ENCODE measurements around the gene SSX2IP.

SSX2IP gene

DNA sequence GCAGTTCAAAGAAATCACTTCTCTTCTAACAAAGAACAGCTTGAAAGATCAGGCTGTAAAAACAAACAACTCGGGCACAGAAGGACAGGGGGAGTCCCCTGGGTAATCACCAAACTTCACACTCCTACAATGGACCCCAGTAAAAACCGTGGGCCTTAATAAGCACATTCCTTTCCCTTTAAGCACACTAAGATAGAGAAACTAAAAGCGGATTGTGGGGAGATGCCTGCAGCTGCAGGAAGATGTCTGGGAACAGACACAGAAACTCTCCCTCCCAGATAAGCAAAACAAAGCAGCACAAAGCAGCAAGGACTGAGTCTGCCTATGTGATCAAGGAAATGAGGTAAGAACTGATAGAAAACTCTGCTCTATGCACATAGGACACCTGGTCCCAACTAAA, 78.5 kb downstream of the SSX2IP start:
- TF ChIP-seq, protein P1, sequence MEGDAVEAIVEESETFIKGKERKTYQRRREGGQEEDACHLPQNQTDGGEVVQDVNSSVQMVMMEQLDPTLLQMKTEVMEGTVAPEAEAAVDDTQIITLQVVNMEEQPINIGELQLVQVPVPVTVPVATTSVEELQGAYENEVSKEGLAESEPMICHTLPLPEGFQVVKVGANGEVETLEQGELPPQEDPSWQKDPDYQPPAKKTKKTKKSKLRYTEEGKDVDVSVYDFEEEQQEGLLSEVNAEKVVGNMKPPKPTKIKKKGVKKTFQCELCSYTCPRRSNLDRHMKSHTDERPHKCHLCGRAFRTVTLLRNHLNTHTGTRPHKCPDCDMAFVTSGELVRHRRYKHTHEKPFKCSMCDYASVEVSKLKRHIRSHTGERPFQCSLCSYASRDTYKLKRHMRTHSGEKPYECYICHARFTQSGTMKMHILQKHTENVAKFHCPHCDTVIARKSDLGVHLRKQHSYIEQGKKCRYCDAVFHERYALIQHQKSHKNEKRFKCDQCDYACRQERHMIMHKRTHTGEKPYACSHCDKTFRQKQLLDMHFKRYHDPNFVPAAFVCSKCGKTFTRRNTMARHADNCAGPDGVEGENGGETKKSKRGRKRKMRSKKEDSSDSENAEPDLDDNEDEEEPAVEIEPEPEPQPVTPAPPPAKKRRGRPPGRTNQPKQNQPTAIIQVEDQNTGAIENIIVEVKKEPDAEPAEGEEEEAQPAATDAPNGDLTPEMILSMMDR (conservative IDR thresholded peaks at IDR 0.05), result no peak
- H3K27ac ChIP-seq, result peak overlapping the region; percentile 25

DNA sequence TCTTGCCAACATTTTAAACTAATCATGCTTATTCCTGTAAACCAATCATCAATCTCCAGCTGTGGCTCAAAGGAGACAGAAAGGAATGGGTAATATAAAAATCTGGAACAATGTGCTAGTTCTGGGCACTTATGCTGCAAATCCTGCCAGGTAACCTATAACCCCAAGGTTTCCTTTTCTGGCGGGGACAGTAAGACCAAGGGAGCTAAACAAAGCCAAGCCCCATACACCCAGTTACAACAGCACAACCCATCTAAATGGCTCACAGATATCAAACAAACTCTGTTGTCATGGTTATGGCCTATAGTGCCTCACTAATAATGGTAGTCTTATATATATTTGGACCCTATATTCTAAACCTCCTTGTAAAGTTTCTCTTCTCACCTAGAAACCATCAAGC, 79.2 kb downstream of the SSX2IP start:
- H3K27ac ChIP-seq, result no peak overlapping the region; the same call in 1 of the 2 replicates
- TF ChIP-seq, protein P1 (conservative IDR thresholded peaks at IDR 0.05), result no peak

DNA sequence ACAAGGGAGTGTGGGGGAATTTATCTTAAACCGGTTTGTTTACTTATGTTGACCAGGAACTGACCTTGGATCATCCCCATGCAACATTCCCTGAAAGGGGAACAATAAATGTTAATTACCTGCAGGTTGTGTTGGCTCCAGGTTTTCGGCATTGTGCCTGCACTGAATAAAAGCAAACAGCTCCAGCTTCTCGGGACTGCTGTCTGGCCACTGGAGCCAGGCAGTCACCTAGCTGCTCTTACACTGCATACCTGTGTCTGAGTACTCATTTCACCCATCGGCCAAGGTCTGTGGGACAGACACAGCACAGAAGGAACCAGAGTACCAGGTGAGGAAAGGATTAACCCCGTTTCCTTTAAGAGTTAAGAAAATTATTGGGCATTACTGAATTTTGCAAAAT, 83.3 kb downstream of the SSX2IP start:
- H3K27ac ChIP-seq, result no peak overlapping the region
- TF ChIP-seq, protein P1 (conservative IDR thresholded peaks at IDR 0.05), result no peak

DNA sequence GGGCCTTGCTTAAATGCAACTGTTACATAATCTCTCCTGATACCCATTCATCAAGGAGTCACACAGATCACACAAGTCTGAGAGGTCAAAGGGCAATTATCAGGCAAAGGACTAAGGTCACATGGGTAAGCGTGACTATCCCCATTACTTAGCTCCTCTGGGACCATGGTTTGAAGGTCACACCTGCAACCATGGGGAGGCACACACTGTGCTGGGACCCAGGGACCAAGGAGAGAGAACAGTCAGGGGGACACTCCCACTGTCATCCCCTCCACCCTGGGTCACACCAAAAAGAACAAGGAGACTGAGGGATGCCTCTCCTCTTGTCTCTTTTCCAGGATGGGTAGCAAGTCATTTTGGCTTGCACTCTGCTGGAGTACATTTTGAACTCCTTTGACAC, 85.1 kb downstream of the SSX2IP start:
- TF ChIP-seq, protein P1 (conservative IDR thresholded peaks at IDR 0.05), result no peak
- no peak overlapping the region for H3K27ac ChIP-seq

DNA sequence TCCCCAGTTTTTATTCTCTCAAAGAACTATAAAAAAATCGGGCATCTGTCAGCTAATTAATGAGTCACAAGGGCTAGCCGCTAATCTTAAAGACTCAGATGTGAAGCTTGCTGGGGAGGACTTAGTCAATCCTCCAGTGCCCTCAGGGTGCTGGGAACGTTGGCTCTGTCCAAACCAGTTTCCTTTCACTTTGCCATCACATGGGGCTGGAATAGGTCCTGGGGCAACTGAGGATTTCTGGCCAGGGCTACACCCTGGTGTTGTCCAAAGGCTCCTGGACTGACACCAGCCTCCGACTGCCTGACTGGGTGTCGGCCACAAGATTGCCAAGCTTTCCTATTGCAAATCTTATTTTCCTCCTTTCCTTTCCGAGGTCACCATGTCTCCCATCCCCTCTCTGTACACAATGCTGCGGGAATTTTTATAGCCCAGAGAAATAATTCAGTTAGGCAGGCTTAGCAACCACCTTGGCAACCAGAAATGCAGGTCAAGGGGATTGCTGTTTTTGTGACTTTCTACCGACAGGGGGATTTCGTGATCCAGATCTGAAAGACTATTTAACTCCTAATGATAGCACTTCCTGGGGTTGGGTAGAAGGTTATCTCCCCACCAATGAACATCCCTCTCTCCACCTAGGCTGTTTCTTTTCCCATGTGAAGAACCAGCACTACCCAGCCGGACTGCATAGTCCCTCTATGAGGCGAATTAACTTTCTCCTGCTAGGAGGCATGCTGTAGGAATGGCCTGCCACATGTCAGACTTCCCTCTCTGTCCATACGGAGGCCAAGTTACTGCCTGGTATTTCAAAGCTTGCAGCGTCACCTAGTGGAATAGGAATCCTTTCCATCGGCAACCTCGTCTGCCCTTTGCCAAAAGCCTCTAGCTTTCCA, 86.1 kb downstream of the SSX2IP start:
- no peak overlapping the region for H3K27ac ChIP-seq
- TF ChIP-seq, protein P1 (conservative IDR thresholded peaks at IDR 0.05), result no peak

DNA sequence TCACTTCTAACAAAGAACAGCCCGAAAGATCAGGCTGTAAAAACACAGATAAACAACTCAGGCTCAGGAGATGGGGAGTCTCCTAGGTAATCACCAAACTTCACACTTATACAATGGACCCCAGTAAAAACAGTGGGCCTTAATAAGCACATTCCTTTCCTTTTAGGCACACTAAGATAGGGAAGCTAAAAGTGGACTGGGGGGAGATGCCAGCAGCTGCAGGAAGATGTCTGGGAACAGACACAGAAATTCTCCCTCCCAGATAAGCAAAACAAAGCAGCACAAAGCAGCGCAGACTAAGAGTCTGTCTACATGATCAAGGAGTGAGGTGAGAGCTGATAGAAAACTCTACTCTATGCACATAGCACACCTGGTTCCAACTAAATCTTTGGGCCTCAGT, 87.0 kb downstream of the SSX2IP start:
- no peak overlapping the region for H3K27ac ChIP-seq
- TF ChIP-seq, protein P1 (conservative IDR thresholded peaks at IDR 0.05), result no peak

DNA sequence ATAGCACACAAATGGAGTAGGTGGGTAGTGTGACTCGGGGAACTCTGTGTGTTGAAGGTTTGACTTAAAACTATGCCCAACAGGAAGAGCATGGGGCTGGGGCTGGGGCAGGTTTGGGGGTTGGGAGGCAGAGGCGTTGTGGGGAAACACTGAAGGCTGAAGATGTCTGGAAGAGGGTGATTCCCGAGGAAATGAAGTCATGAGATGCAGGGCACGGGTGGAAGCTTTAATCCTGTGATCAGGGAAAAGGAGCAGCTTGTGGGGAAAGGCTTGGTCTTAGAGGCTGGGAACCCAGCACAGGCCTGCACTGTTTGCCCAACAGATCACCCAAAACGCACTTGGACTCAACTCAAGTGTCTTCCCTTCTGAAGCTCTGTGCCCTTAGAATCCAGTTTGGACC, 89.5 kb downstream of the SSX2IP start:
- H3K27ac ChIP-seq, result no peak overlapping the region
- TF ChIP-seq, protein P1 (conservative IDR thresholded peaks at IDR 0.05), result no peak

Measured in VCaP (cell line).